Right lobe of liver (tissue), 4 donors: ENCODE measurements around the gene TRIP12.

Source experiments
- POLR2A ChIP-seq: fragments of 450-650 bp; IDR thresholded peaks from one replicate; pipeline ENCODE4 v1.6.1; 2017; ENCODE audit warnings: antibody characterized with exemption, mild to moderate bottlenecking
- TF ChIP-seq, protein P1 (sequence below), 4 donors: fragments of 200-600 bp in 3 of 4; fragments of 450-650 bp in 1 of 4; IDR thresholded peaks; one replicate each; pipeline versions ENCODE4 v1.5.1 to v1.8.0; 2016 to 2022; ENCODE audit warnings: antibody characterized with exemption in 4 of 4, mild to moderate bottlenecking in 2 of 4
- donor health status: DM: no; HTN: no; CAD: no.
- donor health status: DM: no; HTN: no; CAD: no.
- donor health status: DM: no; HTN: yes; CAD: no.

DNA sequence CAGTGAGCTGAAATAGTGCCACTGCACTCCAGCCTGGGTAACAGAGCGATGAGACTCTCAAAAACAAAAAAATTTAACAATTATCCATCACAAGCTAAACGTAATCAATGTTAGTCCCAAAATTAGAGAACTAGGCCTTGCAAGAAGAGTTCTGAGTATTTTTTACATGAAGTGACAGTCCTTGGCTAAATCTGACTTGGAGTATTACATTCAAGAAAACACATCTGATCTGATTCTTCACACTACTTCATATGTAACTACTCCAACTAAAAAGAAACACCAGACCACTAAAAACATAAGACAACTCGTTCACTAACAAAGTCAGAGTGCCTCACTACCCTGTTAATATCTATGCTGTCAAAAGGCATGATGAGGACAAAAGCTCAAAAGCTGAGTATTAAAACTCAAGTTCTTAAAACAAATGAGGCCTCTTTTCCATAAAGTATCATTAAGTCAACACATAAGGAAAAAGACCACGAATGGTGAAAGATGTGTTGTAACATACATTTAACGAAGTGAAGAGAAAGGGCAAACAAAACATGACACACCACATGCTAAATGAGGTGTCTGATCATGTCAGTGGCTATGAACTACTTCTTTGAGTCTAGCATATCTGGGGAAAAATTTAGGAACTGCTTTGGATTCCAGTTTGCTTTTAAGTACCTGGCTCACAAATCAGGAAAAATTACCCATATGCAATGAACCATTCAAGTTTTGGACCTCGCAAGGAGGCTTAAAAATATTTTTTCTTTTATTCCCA, 42.4 kb downstream of the TRIP12 start:
- TF ChIP-seq, protein P1, sequence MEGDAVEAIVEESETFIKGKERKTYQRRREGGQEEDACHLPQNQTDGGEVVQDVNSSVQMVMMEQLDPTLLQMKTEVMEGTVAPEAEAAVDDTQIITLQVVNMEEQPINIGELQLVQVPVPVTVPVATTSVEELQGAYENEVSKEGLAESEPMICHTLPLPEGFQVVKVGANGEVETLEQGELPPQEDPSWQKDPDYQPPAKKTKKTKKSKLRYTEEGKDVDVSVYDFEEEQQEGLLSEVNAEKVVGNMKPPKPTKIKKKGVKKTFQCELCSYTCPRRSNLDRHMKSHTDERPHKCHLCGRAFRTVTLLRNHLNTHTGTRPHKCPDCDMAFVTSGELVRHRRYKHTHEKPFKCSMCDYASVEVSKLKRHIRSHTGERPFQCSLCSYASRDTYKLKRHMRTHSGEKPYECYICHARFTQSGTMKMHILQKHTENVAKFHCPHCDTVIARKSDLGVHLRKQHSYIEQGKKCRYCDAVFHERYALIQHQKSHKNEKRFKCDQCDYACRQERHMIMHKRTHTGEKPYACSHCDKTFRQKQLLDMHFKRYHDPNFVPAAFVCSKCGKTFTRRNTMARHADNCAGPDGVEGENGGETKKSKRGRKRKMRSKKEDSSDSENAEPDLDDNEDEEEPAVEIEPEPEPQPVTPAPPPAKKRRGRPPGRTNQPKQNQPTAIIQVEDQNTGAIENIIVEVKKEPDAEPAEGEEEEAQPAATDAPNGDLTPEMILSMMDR (IDR thresholded peaks at IDR 0.05) = no peak
- TF ChIP-seq POLR2A = no peak
